ENCODE data around the gene KRTAP5-7. TPM values are rescaled to one million over a fixed set of nuclear protein-coding genes. Genes with fewer than 3 reads are reported as not detected.
"Not testable (repeated sequence)": the region's sequence is repeated elsewhere in the genome, so short reads cannot be mapped to it uniquely, and the experiment has no call there.

The KRTAP5-7 gene
- total and polyA plus RNA-seq, 2 of the 13 experiments (the other 11 are each of a cell fraction or from before 2014, with no cell fraction given), result 0.54 TPM; not detected in 1

DNA sequence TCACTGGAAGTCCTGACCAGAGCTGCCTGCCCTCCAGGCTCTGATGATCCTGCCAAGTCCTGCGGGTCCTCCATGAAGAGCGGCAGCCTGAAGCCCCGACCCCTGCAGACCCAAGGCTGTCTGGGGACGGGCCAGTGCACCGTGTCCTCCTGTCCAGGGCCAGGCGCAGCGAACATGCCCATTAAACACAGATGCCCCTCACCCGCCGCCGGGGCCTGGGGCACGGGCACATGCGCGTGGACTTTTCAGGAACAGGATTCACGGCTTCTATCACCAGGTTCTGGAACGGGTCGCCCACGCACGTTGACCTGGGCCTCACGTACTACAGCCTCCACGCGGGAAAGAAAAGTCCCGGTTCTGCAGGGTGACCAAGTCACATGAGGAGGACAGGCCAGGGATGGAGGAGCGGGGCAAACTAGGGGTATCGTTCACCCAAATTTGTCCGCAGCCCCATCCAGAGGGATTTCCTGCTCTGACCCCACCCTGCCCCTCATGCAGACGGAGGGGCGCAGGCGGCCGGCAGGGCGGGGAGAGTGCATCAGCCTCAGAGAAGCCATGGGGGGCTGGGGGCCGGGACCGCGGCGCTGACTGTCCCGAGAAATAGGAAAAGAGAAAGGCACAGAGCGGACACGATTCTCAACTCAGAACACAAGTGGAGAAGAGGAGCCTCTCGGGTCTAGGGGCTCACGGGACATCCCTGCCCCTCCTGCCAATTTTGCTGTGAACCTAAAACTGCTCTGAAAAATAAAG lies 44.2 kb downstream of the KRTAP5-7 start:
- H3K9ac ChIP-seq (ENCODE audit: insufficient read depth, low read depth, low read length); H4K20me1 ChIP-seq (ENCODE audit: insufficient read depth, low read length); POLR2A ChIA-PET; H2AFZ ChIP-seq (ENCODE audit: low read length); DNase-seq (ENCODE audit: low spot score); intact Hi-C loops (cut with micrococcal nuclease; ENCODE audit: unreplicated experiment); FAIRE-seq; H3K36me3 ChIP-seq (replicated peaks in 1 of 2; ENCODE audit: control insufficient read depth in 1 of 2, insufficient read depth in 2 of 2, low read length in 2 of 2); BruUV-seq (replicated peaks); H3K79me2 ChIP-seq (ENCODE audit: insufficient read depth, low read length); CTCF ChIA-PET (ENCODE audit: low intra/inter-chr PET ratio, low total read pairs); H3K27ac ChIP-seq (ENCODE audit: extremely low read length, insufficient read depth, low read length); H3K4me2 ChIP-seq (ENCODE audit: low read depth, low read length); ATAC-seq; in situ Hi-C loops (cut with HindIII; ENCODE audit: extremely low pct_ligation_motif_present, low pct_unique_long_range_greater_than_20kb); H3K4me3 ChIP-seq (replicated peaks in 1 of 3; ENCODE audit: insufficient read depth in 1 of 3, low read depth in 2 of 3, low read length in 3 of 3); H3K9me3 ChIP-seq (ENCODE audit: low read length): not testable (repeated sequence)
- TF ChIP-seq, protein P1, sequence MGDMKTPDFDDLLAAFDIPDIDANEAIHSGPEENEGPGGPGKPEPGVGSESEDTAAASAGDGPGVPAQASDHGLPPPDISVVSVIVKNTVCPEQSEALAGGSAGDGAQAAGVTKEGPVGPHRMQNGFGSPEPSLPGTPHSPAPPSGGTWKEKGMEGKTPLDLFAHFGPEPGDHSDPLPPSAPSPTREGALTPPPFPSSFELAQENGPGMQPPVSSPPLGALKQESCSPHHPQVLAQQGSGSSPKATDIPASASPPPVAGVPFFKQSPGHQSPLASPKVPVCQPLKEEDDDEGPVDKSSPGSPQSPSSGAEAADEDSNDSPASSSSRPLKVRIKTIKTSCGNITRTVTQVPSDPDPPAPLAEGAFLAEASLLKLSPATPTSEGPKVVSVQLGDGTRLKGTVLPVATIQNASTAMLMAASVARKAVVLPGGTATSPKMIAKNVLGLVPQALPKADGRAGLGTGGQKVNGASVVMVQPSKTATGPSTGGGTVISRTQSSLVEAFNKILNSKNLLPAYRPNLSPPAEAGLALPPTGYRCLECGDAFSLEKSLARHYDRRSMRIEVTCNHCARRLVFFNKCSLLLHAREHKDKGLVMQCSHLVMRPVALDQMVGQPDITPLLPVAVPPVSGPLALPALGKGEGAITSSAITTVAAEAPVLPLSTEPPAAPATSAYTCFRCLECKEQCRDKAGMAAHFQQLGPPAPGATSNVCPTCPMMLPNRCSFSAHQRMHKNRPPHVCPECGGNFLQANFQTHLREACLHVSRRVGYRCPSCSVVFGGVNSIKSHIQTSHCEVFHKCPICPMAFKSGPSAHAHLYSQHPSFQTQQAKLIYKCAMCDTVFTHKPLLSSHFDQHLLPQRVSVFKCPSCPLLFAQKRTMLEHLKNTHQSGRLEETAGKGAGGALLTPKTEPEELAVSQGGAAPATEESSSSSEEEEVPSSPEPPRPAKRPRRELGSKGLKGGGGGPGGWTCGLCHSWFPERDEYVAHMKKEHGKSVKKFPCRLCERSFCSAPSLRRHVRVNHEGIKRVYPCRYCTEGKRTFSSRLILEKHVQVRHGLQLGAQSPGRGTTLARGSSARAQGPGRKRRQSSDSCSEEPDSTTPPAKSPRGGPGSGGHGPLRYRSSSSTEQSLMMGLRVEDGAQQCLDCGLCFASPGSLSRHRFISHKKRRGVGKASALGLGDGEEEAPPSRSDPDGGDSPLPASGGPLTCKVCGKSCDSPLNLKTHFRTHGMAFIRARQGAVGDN (CRISPR knock-in tag; IDR thresholded peaks at IDR 0.05), result peak; percentile 11; the same call in 1 of the 2 replicates
- WGBS (ENCODE audit: low lambda C conversion rate), result 65% methylated on average over 23 of the region's 39 CpGs
- H3K27me3 ChIP-seq (ENCODE audit: control insufficient read depth in 1 of 2, insufficient read depth in 2 of 2, low read length in 2 of 2), result peaks cover 9 to 49% of the 10 kb centered on the region in 2 experiments; a peak in 4 of 5 replicates
- peaks cover 43% of the 10 kb centered on the region for H3K4me1 ChIP-seq (ENCODE audit: insufficient read depth, low read length)

DNA sequence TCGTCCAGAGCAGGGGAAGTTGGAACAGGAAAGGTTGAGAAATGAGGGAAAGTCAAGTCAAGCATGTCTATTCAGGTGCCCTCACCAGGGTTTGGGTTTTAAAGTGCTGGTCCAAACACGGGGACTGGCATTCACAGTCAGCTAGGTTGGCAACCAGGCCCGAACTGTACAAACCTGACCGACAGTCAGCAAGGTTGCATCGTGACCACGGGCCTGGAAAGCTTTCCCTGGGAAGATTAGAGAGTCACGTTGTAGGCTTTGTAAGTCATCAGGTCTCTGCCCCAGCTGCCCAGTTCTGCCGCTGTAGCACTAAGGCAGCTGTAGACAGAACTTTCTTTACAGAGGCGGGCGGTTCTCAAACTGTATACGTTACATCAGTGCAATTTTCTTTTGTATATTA lies 45.7 kb downstream of the KRTAP5-7 start:
- H3K4me2 ChIP-seq (ENCODE audit: low read depth, low read length), result no peak overlapping the region
- H3K4me3 ChIP-seq (replicated peaks in 1 of 3; ENCODE audit: insufficient read depth in 1 of 3, low read depth in 2 of 3, low read length in 3 of 3), result no peak overlapping the region
- intact Hi-C loops (cut with micrococcal nuclease; ENCODE audit: unreplicated experiment) (no loop called here), in situ Hi-C loops (cut with HindIII; ENCODE audit: extremely low pct_ligation_motif_present, low pct_unique_long_range_greater_than_20kb) (no loop called here)
- H3K27ac ChIP-seq (ENCODE audit: extremely low read length, insufficient read depth, low read length), result no peak overlapping the region
- no peaks in the 10 kb centered on the region for H3K79me2 ChIP-seq (ENCODE audit: insufficient read depth, low read length)
- 40% methylated on average over 9 of the region's 11 CpGs for WGBS (ENCODE audit: low lambda C conversion rate)
- no peak overlapping the region for H2AFZ ChIP-seq (ENCODE audit: low read length)
- ATAC-seq (no peak), FAIRE-seq (no peak), DNase-seq (ENCODE audit: low spot score) (no peak)
- no peaks in the 10 kb centered on the region for H3K9me3 ChIP-seq (ENCODE audit: low read length)
- TF ChIP-seq, protein P2, sequence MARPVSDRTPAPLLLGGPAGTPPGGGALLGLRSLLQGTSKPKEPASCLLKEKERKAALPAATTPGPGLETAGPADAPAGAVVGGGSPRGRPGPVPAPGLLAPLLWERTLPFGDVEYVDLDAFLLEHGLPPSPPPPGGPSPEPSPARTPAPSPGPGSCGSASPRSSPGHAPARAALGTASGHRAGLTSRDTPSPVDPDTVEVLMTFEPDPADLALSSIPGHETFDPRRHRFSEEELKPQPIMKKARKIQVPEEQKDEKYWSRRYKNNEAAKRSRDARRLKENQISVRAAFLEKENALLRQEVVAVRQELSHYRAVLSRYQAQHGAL (CRISPR knock-in tag; IDR thresholded peaks at IDR 0.05; ENCODE audit: not compliant biosample characterization), result no peak
- TF ChIP-seq KLF6 (CRISPR knock-in tag; IDR thresholded peaks at IDR 0.05) (no peak), ZNF124 (CRISPR knock-in tag; IDR thresholded peaks at IDR 0.05) (no peak)
- ChIA-PET CTCF (ENCODE audit: low intra/inter-chr PET ratio, low total read pairs) (no interaction called here), POLR2A (no interaction called here)
- H3K27me3 ChIP-seq (ENCODE audit: control insufficient read depth in 1 of 2, insufficient read depth in 2 of 2, low read length in 2 of 2), result peaks cover 9 to 51% of the 10 kb centered on the region in 2 experiments
- no peak overlapping the region for H3K9ac ChIP-seq (ENCODE audit: insufficient read depth, low read depth, low read length)
- no peaks in the 10 kb centered on the region for H3K36me3 ChIP-seq (replicated peaks in 1 of 2; ENCODE audit: control insufficient read depth in 1 of 2, insufficient read depth in 2 of 2, low read length in 2 of 2)
- peaks cover 27% of the 10 kb centered on the region for H3K4me1 ChIP-seq (ENCODE audit: insufficient read depth, low read length)
- no peaks in the 10 kb centered on the region for H4K20me1 ChIP-seq (ENCODE audit: insufficient read depth, low read length)
- BruUV-seq (replicated peaks), result no TSS peak
